Medulla oblongata (tissue), 1 donor: ENCODE results near the gene ICE1.
A peak's percentile ranks its signal among the peaks of the same experiment; 100 is the strongest.
"Not testable (repeated sequence)": the region's sequence is repeated elsewhere in the genome, so short reads cannot be mapped to it uniquely, and the experiment has no call there.

Experiments used
- DNase-seq: peaks from one replicate; pipeline ENCODE4 v3.0.0-alpha.2; 2015; ENCODE audit errors: extremely low spot score

The ICE1 gene, protein sequence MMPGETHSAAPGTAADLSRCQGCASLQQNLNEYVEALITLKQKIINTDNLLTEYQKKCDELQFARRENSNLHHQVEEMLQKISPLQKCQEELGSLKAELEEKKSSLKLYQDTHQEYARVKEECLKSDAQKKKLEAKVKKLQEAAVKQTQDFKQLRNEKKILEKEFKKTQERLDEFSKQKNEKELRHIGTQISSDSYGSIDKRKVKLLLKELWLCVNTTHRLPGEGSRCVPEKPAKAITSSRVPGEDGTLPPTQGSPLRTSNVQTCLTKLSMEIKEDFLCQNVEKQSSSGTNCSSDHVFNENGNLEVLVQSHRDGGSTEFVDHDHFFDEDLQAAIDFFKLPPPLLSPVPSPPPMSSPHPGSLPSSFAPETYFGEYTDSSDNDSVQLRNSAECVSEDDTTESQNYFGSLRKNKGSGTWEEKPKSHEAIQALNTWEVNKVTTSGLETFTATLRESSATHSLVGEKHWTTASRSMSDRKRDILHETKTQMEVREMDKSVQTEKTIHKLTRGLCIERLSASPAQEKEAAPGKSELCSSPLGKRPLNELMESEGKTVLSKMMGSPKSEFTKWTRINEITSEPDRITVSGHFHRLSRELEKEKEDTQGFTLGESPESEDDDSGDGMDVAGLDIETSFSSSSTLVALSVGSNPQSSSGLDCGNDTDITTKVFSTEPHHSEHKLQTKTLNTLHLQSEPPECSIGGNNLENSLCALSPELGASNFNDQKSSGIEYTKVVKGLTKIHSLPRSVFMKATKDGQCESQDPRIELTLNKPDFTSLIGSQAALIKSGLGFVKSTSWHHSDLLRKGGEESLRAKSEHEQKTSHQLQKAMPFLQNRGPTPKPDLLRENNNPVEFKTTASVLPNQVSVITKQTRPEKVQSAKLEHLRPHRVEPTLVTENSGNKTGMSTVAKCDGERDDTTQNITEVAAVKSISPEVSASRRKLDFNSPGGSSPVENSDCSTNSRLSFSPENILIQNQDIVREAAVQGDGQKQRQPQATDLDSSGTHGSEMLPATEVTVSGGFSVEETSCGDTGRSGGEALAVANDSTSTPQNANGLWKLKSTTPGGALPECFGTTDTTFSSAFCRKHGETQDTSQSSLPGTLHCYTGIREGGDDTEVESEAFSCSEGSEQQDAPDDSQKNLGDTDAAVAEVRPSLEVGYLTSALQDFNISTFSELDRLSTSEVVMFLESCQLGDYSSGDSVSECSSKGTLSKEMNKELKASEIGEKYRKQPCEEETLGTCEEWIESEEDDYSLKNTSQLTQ (N-terminal part only)

DNA sequence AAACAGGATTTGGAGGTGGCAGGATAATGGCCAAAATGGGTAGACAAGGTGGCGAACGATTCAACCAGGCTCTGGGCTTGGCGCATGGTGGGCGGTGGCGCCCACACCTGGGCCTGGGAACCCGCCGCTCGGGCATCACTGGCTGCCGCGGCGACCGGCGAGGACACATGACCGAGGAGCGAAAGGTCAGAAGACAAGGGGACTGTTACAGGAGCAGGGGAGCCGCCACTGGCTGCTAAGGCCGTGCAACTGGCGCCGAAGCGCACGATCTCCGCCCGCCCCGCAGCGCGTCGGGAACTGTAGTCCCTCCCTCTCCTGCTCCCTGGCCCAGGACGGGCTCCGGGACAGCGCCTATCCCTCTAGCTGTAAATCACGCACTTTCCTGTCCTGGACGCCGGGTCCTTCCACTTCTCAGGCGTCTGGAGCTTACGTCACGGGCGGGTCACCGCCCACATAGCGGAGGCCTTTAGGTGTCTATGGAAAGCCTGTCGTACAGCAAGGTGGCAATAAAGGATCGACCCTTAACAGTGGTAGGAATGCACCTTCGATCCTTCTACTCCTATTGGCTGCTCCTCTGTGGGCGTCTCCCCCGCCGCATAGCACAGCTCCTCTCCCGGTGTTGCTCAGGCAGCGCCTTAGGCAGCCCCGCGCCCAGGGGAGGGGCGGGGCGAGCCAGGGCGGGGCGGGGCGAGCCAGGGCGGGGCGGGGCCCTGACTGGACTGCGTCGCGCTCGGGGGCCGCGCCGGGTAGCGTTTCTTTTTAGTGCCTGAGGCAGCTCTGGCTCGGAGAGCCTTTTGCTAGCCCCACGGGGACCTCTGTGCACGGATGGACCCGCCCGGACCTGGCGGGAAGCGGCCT, at the start of gene ICE1:
TSS of gene ICE1 (plus strand) at position 717 of the 858 bp plus-strand sequence. CDS start 239 bp downstream, outside the sequence.
- peak; percentile 98 for DNase-seq

DNA sequence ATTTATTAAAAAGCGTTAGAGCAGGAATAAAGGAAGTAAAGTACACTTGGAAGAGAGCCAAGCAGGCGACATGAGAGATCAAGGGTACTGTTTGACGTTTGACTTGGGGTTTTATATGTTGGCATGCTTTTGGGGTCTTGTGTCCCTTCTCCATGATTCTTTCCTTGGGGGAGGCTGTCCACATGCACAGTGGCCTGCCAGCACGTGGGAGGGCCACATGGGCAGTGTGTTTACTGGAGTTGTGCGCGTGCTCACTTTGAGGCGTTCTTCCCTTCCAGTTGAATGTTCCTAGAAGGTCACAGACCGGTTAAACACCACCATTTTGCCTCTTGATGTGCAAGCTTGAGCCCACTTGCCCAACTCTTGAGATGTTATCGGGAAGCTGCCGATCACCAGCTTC, 49.5 kb upstream of the ICE1 start:
- no peak for DNase-seq

DNA sequence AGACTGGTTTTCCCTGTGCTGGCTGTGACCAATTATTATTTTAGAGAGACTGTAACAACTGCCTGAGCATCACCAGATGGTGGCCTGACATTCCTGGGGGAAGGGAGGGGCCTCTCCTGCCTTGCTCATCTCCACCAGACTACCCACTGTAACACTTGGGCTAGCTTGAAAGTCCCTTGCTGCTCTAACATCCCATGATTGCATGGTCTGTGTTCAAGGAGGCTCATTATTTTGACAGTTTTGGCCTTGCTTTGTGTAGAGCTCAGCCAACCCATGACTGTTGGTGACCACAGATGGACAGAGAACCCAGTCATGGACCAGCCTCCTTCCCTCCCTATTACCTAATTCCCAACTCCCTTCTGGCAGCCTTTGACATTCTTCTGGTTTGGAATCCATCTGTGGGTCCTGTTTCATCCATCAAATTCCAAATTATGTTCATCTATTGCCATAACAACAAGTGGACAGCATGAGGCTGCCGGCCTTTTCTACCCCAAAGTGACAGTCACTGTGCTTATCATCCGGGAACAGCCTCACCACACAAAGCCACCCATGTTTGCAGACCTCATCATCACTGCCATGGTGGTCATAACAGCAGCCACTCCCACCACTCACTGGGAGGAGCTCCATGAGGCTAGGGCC, 49.0 kb upstream of the ICE1 start:
- no peak for DNase-seq

DNA sequence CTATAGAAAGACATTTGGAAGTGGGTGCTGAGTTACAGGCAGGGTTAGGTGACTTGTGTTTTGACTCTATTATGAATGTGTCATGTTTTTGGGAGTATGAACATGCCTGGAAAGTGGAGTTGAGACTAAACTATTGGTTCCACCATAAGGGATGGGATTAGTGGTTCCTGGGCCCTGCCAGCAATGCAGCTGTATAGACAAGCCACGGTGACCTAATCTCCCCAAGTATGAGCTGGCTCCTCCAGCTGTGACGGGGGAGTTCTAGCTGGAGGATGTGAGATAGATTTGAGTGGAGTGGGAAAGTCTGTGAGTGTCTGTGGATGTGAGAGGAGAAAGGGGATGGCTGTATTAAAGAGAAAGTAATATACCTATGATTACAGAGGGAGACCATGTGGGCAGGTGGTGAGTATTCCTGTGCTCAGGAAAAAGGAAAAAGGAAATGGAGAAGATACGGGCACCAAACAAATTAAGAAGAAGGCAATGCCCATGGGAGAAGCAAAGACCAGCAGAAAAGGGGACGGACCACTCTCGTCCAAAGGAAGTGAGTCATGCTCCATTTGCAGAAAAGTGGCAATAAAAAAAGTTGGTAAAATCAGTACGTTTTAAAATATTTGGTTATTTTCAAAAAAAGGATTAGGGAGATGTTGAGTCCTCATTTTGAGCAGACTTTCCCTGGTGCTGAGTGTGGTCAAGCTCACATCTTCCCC, 48.3 kb upstream of the ICE1 start:
- no peak for DNase-seq

DNA sequence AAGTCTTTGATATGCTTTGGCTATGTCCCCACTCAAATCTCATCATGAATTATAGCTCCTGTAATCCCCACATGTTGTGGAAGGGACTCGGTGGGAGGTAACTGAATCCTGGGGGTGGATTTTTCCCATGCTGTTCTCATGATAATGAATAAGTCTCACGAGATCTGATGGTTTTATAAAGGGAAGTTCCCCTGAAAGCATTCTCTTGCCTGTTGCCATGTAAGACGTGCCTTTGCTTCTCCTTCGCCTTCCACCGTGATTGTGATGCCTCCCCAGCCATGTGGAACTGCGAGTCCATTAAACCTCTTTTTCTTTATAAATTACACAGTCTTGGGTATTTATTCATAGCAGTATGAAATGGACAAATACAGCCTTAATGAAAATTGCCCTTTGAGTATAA, 44.7 kb upstream of the ICE1 start:
- no peak for DNase-seq

DNA sequence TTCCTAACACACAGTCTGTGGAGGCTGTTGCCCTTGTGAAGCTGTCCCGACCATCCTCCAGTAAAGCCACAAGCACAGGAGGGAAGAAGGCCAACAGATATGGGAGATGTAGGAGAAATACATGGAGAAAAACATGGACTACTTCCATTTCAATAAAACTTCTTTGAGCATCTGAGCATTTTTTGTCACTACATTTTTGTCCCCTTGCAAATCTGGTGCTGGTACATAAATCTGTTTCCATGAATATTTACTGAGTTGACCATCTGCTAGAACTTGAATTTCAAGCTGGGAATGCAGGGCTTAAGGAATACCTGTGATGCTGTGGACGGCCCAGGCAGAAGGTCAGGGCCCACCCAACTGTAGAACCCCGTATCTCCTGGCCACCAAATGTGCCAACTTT, 43.9 kb upstream of the ICE1 start:
- no peak for DNase-seq

DNA sequence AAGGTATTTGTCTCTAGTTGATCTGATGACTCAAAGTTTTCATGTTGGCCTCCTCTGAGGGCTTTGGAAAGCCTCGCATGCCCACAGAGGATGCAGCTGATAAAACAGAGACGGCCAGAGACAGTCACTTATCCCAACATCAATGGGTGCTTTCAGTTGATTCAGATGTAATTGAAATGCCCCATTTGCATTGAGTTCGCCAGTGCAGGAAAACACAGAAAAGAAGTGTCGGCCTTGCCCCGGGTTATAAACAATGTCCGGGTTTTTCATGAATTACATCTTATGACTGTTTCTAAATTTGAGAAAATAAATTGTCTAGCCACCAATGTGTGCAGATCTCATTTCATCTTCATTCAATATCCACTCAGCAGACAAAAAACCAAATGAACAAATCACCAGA, 42.2 kb upstream of the ICE1 start:
- peak; percentile 80 for DNase-seq

DNA sequence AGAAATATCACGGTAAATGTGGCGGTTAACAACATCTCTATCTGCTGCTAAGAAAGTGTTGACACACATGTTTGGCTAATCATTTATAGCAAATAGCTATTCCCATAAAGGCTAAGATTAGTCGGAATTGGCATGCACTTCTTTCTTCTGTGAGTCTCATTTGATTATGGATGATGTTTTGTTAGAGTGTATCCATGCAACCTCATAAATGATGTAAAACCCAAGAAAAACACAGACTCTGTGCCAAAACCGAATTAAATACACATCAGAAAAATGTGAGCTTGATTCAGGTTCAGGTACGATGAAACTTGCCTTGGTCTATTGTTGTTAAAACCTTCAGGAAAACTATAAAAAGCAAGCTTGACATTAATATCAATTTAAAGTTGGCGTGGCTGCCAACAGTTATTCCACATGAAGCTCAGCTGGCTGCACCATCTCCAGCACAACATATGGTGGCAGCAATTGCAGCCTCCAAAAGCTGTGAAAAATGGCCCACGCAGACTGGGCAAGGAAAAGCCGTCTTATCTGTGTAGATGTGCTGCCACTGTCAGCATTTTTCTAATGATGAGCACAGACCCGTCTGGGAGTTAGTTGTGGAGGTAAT, 41.1 kb upstream of the ICE1 start:
- DNase-seq: no peak

DNA sequence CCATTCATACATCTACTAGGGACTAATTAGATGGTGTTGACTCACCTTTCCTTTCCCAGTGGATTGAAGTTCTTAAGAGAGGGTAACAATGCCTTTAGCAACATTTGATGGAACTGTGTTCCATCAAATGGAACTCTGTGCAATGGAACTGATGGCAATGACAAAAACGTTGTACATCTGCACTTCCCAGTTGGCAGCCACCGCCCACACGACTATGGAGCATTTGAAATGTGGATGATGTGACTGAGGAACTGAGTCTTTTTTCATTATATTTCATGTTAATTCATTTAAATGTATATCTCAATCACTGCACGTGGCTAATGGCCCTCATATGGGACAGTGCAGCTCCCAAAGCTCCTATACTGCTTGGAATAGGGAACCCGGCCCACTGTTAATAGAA, 39.0 kb upstream of the ICE1 start:
- no peak for DNase-seq

DNA sequence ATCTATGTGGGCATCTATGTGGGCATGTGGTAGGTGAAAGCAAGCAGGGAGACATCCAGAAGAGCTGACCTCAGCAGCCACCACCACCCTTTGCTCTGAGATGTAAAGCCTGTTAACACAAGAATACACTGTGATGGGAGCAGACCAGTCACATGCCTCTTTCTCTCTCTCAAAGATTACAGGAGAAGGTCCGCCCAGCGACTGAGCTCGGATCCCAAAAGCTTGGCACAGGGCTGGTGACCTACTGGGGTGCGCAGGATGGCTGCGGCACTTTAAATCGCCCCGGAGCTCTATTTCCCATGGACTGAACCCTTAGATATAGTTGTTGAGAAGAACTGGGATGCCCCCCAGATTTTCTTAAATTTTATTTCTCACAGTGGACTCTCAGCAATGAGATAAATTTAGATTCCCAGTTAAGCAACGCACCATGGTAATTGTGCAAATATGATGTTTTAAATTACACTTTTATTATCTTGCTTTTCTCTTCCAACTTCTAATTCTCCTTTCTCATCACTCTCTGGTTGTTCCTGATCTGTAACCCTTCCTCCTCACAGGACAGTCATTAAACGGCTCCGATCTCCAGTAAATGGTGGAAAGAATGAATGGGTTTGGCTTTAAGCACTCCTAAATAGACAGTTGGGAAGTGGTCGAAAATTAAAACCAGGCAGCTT, 37.7 kb upstream of the ICE1 start:
- DNase-seq: no peak

DNA sequence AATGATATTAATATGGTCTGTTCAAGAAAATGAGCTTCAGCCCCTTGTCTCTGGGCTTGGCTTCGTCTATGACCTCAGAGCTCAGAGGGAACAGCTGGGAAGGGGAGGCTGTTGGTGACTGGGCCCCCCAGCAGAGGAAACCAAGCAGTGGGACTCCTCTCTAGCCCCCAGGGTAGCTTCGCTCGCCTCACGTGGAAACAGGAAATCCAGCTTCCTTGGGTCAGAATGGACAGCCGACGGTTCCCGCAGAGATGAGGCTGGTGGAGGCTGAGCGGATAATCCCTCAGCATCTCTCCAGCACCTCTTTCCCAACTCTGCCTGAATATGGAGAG, 37.2 kb upstream of the ICE1 start:
- no peak for DNase-seq

DNA sequence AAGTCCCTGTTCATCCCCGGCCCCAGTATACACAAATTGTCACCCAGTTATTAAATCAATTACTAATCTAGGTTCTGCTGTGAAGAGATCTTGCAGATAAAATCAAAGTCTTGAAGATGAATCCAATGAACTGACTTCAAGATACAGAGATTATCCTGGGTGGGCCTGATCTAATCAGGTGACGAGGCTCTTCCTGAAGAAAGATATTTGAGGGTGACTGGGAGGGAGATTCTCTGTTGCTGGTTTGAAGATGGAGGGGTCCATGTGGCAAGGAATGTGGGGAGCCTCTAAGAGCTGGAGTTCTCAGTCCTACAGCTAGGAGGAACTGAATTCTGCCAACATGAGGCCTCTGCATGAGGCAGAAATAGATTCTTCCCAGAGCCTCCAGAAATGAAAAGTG, 36.1 kb upstream of the ICE1 start:
- no peak for DNase-seq

DNA sequence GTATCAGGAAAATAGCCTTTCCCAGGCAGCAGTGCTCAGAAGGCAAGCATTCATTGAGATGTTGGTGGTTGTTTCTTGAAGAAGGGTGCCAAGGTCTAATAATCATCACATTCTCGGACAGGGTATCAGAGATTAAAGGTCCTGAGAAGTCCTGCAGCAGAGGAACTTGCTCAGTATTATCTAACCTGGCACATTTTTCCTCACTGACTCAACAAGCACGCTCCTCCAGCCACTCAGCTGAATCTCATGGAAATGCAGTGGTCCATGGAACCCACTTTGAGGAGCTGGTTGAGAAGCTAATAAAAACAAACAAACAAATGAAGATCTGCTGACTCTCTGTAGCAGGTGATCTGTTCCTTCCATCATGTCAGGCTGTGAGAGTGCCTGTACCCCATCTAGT, 35.3 kb upstream of the ICE1 start:
- DNase-seq: no peak

DNA sequence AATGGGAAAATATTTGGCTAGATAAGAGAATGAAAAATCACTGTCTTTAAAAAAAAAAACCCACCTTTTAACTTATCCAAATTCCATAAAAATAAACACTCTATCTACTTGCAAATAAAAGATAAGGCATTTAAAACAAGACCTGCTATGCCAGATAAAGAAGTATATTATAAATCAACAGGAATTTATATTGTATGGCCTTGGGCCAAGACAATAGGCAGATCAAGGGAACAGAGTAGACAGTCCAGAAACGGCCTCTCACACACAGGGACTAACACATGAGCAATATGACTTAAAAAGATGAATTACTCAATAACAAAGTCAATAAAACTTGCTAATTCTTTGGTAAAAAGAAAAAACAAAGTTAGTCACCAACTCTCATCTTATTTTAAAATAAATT, 34.7 kb upstream of the ICE1 start:
- no peak for DNase-seq

DNA sequence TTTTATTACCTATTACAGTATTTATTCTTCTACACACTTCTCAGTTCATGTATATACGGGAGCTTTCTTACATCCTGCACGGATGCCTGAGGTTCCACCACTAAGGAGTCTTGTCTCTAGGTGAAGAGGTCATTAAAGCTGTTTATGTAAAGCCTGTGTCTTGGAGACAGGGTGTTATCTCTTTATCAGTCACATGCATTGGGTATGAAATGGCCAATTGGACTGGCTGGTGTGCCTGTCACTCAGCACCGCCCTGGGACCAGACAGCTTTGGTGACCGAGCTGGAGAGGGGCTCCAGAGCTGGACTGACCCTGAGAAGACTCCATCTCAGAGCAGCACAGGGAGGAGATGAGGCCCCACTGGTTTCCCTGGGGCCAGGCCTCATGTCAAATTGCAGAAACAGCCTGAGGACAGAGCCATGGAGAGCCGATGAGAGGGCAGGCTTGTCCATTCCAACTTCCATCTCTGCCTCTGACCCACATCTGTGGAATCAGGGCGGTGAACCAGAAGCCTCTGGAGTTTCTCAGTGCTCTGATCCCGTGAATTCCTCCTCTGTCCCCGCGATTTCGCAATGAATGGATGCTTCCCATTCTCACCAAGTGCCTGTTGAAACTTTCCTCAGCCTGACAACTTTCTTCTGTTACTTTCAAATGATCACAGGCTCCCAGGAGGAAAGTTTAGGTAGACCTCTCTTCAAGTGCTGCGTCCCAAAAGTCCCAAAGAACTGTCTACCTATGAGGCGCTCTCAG, 32.2 kb upstream of the ICE1 start:
- DNase-seq: not testable (repeated sequence)

DNA sequence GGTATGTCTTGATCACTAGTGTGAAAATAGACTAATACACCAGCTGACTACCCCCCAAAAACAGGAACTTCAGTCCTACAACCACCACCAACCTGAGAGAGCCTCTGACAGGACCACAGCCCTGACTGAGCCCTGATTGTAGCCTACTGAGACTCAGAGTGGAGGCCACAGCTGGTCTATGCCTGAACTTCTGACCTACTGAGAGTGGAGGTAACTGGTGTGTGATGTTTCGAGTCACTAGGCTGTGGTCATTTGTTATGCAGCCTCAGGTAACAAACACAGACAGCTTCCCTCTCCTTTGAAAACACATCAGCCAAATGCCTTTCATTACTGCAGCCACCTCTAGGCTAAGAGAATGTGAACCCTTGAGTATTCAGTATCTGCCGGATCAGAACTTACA, 30.0 kb upstream of the ICE1 start:
- not testable (repeated sequence) for DNase-seq

DNA sequence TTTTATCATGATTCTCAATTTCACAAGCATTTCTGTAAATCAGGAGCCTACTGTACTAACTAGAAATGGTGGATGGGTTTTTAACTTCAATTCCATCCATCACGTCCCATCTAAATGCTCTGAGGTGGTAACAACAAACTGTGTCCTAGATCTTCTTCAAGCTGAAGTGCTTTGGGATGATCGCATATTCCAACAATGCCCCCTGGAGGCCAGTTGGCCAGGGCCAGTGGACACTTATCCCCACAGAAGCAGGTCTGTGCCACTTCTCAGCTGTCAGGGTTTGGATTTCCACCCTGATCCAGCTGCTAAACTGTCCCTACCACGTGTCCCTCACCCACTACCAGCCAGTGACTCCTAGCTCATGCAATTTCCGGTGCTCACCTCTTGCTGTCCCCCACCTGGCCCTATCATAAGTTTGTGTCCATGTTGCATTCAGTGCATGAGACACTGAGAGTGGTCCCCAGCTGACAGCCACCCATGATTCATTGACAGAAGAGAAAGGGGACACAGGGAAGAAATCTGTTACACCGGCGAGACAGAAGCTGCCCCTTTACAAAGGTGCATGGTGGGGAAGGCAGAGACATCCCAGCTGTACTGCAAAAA, 28.0 kb upstream of the ICE1 start:
- peak; percentile 65 for DNase-seq

DNA sequence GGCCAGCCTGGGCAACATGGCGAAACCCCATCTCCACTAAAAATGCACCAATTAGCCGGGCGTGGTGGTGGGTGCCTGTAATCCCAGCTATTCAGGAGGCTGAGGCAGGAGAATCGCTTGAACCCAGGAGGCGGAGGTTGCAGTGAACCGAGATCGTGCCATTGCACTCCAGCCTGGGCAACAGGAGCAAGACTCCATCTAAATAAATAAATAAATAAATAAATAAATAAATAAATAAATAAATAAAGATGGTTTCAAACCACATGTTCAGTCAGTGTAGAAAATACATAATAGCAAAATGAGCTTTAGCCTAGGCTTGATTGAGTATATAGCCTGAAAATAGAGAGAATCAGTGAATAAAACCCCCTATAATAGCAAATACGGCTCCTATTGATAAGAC, 27.4 kb upstream of the ICE1 start:
- DNase-seq: not testable (repeated sequence)
